ENCODE measurements around the gene ECM1.

GRCh38 chr1:150484431-150484830, 23.5 kb upstream of the ECM1 start:
- TF ChIP-seq EZH2 (optimal IDR thresholded peaks at IDR 0.05; ENCODE audit: low read depth, low read length) (no peak), CTCF (IDR thresholded peaks at IDR 0.05; ENCODE audit: low read length) (no peak)

Data from MM.1S (cell line).